KOPT-K1 (cell line): ENCODE measurements around the gene PPP1R1C.

Experiments used
- H3K27ac ChIP-seq: fragments of 200-600 bp; sonication (generic); 2 replicates; pipeline ENCODE4 v1.5.1; 2016; ENCODE audit warnings: antibody characterized with exemption, mild to moderate bottlenecking, low read depth, low read length; ENCODE audit not compliant: poor library complexity, severe bottlenecking
- H3K36me3 ChIP-seq: fragments of 200-600 bp; sonication (generic); 2 replicates; pipeline ENCODE4 v1.5.1; 2017; ENCODE audit warnings: antibody characterized with exemption, mild to moderate bottlenecking, low read length, moderate library complexity; ENCODE audit not compliant: insufficient read depth
- H3K9me3 ChIP-seq: fragments of 200-600 bp; sonication (generic); 2 replicates; pipeline ENCODE4 v1.5.1; 2017; ENCODE audit warnings: antibody characterized with exemption, low read length, mild to moderate bottlenecking; ENCODE audit not compliant: insufficient read depth, poor library complexity, severe bottlenecking

The PPP1R1C gene

GRCh38 chr2:182078988-182079602 lies 93.4 kb downstream of the PPP1R1C start:
- Histone ChIP-seq H3K9me3 (no peaks in the 10 kb centered on the region), H3K36me3 (no peaks in the 10 kb centered on the region), H3K27ac (no peak overlapping the region)

GRCh38 chr2:182080493-182080892 lies 94.8 kb downstream of the PPP1R1C start:
- no peaks in the 10 kb centered on the region for H3K9me3 ChIP-seq
- no peak overlapping the region for H3K27ac ChIP-seq
- no peaks in the 10 kb centered on the region for H3K36me3 ChIP-seq

GRCh38 chr2:182081602-182082260 lies 96.1 kb downstream of the PPP1R1C start:
- Histone ChIP-seq H3K9me3 (no peaks in the 10 kb centered on the region), H3K27ac (no peak overlapping the region), H3K36me3 (no peaks in the 10 kb centered on the region)

- Histone ChIP-seq H3K27ac (no peak overlapping the region), H3K36me3 (no peaks in the 10 kb centered on the region), H3K9me3 (no peaks in the 10 kb centered on the region)
Observed at GRCh38 chr2:182088681-182089320, 103.1 kb downstream of the PPP1R1C start.

GRCh38 chr2:182090486-182090885 lies 104.8 kb downstream of the PPP1R1C start:
- Histone ChIP-seq H3K27ac (no peak overlapping the region), H3K9me3 (no peaks in the 10 kb centered on the region), H3K36me3 (no peaks in the 10 kb centered on the region)

- Histone ChIP-seq H3K9me3 (no peaks in the 10 kb centered on the region), H3K36me3 (no peaks in the 10 kb centered on the region), H3K27ac (no peak overlapping the region)
Observed at GRCh38 chr2:182097571-182098164, 112.0 kb downstream of the PPP1R1C start.

- Histone ChIP-seq H3K9me3 (no peaks in the 10 kb centered on the region), H3K36me3 (no peaks in the 10 kb centered on the region), H3K27ac (no peak overlapping the region)
Observed at GRCh38 chr2:182098648-182099047, 113.0 kb downstream of the PPP1R1C start.

GRCh38 chr2:182101263-182101662 lies 115.6 kb downstream of the PPP1R1C start:
- Histone ChIP-seq H3K36me3 (no peaks in the 10 kb centered on the region), H3K9me3 (no peaks in the 10 kb centered on the region), H3K27ac (no peak overlapping the region)

GRCh38 chr2:182103526-182103925 lies 117.9 kb downstream of the PPP1R1C start:
- no peaks in the 10 kb centered on the region for H3K36me3 ChIP-seq
- no peaks in the 10 kb centered on the region for H3K9me3 ChIP-seq
- H3K27ac ChIP-seq, result no peak overlapping the region

- H3K36me3 ChIP-seq, result no peaks in the 10 kb centered on the region
- no peaks in the 10 kb centered on the region for H3K9me3 ChIP-seq
- H3K27ac ChIP-seq, result no peak overlapping the region
Observed at GRCh38 chr2:182110347-182110746, 124.7 kb downstream of the PPP1R1C start.

- Histone ChIP-seq H3K27ac (no peak overlapping the region), H3K36me3 (no peaks in the 10 kb centered on the region), H3K9me3 (no peaks in the 10 kb centered on the region)
Observed at GRCh38 chr2:182113334-182113733, 127.7 kb downstream of the PPP1R1C start.

- no peaks in the 10 kb centered on the region for H3K9me3 ChIP-seq
- H3K36me3 ChIP-seq, result no peaks in the 10 kb centered on the region
Observed at GRCh38 chr2:182115258-182115657, 129.6 kb downstream of the PPP1R1C start.

GRCh38 chr2:182116774-182117173 lies 131.1 kb downstream of the PPP1R1C start:
- H3K36me3 ChIP-seq, result no peaks in the 10 kb centered on the region
- no peak overlapping the region for H3K27ac ChIP-seq
- no peaks in the 10 kb centered on the region for H3K9me3 ChIP-seq

More at GRCh38 chr2:182115258-182115657, 129.6 kb downstream of the PPP1R1C start:
- no peak overlapping the region for H3K27ac ChIP-seq

- Histone ChIP-seq H3K27ac (no peak overlapping the region), H3K36me3 (no peaks in the 10 kb centered on the region)
Observed at GRCh38 chr2:182117196-182117595, 131.5 kb downstream of the PPP1R1C start.

More at GRCh38 chr2:182117196-182117595, 131.5 kb downstream of the PPP1R1C start:
- no peaks in the 10 kb centered on the region for H3K9me3 ChIP-seq
